H1 (cell line): Measurements from ENCODE around the gene ITGB4.

Experiments used
- EP300 ChIP-seq, 2 experiments: IDR thresholded peaks; 1 replicate in 1 of 2; 2 replicates in 1 of 2; pipeline ENCODE4 v1.6.1; 2011 to 2012; ENCODE audit warnings: low read depth in 2 of 2, low read length in 2 of 2, mild to moderate bottlenecking in 2 of 2, borderline replicate concordance in 1 of 2, inconsistent platforms in 1 of 2, moderate library complexity in 1 of 2
- EZH2 ChIP-seq: fragments of 200-600 bp; sonication (generic); IDR thresholded peaks from 2 replicates; pipeline ENCODE4 v1.7.1; 2012; ENCODE audit warnings: low read depth, mild to moderate bottlenecking, moderate library complexity, low read length, inconsistent platforms; ENCODE audit not compliant: severe bottlenecking
- MAX ChIP-seq: IDR thresholded peaks from 2 replicates; pipeline ENCODE4 v1.6.1; 2012; ENCODE audit warnings: inconsistent platforms
- NRF1 ChIP-seq: IDR thresholded peaks from 2 replicates; pipeline ENCODE4 v1.6.1; 2011; ENCODE audit warnings: mild to moderate bottlenecking, low read depth, low read length, improper control_type of control experiment
- POLR2A ChIP-seq, 2 experiments: IDR thresholded peaks; 1 replicate in 1 of 2; 2 replicates in 1 of 2; pipeline ENCODE4 v1.6.1; 2011; ENCODE audit warnings: low read depth in 2 of 2, low read length in 2 of 2, mild to moderate bottlenecking in 2 of 2; ENCODE audit errors: control extremely low read depth in 1 of 2
- POLR2AphosphoS5 ChIP-seq: IDR thresholded peaks from 2 replicates; pipeline ENCODE4 v1.6.1; 2011; ENCODE audit warnings: low read depth, low read length
- RAD21 ChIP-seq, 2 experiments: IDR thresholded peaks in 1 of 2; conservative IDR thresholded peaks in 1 of 2; 2 replicates each; pipeline ENCODE4 v1.6.1; 2011; ENCODE audit warnings: low read depth in 2 of 2, low read length in 2 of 2, improper control_type of control experiment in 1 of 2, inconsistent platforms in 1 of 2, mild to moderate bottlenecking in 1 of 2, moderate library complexity in 1 of 2
- SRF ChIP-seq: IDR thresholded peaks from 2 replicates; pipeline ENCODE4 v1.6.1; 2011; ENCODE audit warnings: mild to moderate bottlenecking, low read depth, low read length, moderate library complexity
- TAF1 ChIP-seq: IDR thresholded peaks from 2 replicates; pipeline ENCODE4 v1.6.1; 2011; ENCODE audit warnings: mild to moderate bottlenecking, low read depth, low read length
- USF2 ChIP-seq: IDR thresholded peaks from 2 replicates; pipeline ENCODE4 v1.6.1; 2011; ENCODE audit warnings: low read length, improper control_type of control experiment
- TF ChIP-seq, protein P1 (sequence below), 3 experiments: IDR thresholded peaks; 1 replicate in 2 of 3; 2 replicates in 1 of 3; pipeline versions ENCODE4 v1.5.1 to v1.6.1; 2011; ENCODE audit warnings: low read length in 3 of 3, mild to moderate bottlenecking in 3 of 3, inconsistent platforms in 2 of 3, low read depth in 1 of 3, moderate library complexity in 1 of 3; ENCODE audit not compliant: insufficient read depth in 1 of 3; ENCODE audit errors: control extremely low read depth in 1 of 3

- no peak for TF ChIP-seq USF2
- TF ChIP-seq SRF = no peak
- TF ChIP-seq TAF1 = no peak
- TF ChIP-seq, protein P1, sequence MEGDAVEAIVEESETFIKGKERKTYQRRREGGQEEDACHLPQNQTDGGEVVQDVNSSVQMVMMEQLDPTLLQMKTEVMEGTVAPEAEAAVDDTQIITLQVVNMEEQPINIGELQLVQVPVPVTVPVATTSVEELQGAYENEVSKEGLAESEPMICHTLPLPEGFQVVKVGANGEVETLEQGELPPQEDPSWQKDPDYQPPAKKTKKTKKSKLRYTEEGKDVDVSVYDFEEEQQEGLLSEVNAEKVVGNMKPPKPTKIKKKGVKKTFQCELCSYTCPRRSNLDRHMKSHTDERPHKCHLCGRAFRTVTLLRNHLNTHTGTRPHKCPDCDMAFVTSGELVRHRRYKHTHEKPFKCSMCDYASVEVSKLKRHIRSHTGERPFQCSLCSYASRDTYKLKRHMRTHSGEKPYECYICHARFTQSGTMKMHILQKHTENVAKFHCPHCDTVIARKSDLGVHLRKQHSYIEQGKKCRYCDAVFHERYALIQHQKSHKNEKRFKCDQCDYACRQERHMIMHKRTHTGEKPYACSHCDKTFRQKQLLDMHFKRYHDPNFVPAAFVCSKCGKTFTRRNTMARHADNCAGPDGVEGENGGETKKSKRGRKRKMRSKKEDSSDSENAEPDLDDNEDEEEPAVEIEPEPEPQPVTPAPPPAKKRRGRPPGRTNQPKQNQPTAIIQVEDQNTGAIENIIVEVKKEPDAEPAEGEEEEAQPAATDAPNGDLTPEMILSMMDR (IDR thresholded peaks at IDR 0.05; ENCODE audit: control extremely low read depth in 1 of 3, insufficient read depth in 1 of 3, low read depth in 1 of 3, low read length in 3 of 3) = no peak
- no peak for TF ChIP-seq EZH2
- no peak for TF ChIP-seq POLR2A (IDR thresholded peaks at IDR 0.05; ENCODE audit: control extremely low read depth in 1 of 2, low read depth in 2 of 2, low read length in 2 of 2)
- no peak for TF ChIP-seq EP300 (IDR thresholded peaks at IDR 0.05; ENCODE audit: borderline replicate concordance in 1 of 2, low read depth in 2 of 2, low read length in 2 of 2)
- no peak for TF ChIP-seq MAX
- no peak for TF ChIP-seq RAD21 (IDR thresholded peaks at IDR 0.05 in 1 of 2, conservative IDR thresholded peaks at IDR 0.05 in 1 of 2; ENCODE audit: low read depth in 2 of 2, low read length in 2 of 2)
- TF ChIP-seq NRF1 = no peak
- TF ChIP-seq POLR2AphosphoS5 = no peak
Measured at GRCh38 chr17:75764417-75764710, 43.1 kb downstream of the ITGB4 start.
